Adrenal gland (tissue), 12 donors: Measurements from ENCODE around the gene CDNF. TPM values are rescaled to one million over a fixed set of nuclear protein-coding genes. Genes with fewer than 3 reads are reported as not detected.

ENCODE experiments used
- DNase-seq, 7 donors: peaks; one replicate each; pipeline ENCODE4 v3.0.0-alpha.2; 2019 to 2020
- H3K27ac ChIP-seq, 5 donors: fragments of 200-600 bp; sonication (generic) in 4 of 5; 1 replicate in 3 of 5; 2 replicates in 2 of 5; pipeline versions ENCODE4 v1.5.1 to v1.8.0; 2016 to 2020; ENCODE audit warnings: mild to moderate bottlenecking in 1 of 5
- H3K27me3 ChIP-seq: fragments of 200-600 bp; 2 replicates; pipeline ENCODE4 v1.8.0; 2021
- H3K36me3 ChIP-seq, 2 donors: fragments of 200-600 bp; replicated peaks in 1 of 2; 1 replicate in 1 of 2; 2 replicates in 1 of 2; pipeline versions ENCODE4 v1.5.1 to v1.8.0; 2018 to 2022
- H3K4me1 ChIP-seq, 2 donors: fragments of 200-600 bp; replicated peaks in 1 of 2; 1 replicate in 1 of 2; 2 replicates in 1 of 2; pipeline versions ENCODE4 v1.5.1 to v1.8.0; 2018 to 2021
- H3K4me3 ChIP-seq, 4 donors: fragments of 200-600 bp; sonication (generic) in 3 of 4; one replicate each; pipeline ENCODE4 v1.5.1; 2016 to 2018
- H3K9me3 ChIP-seq, 3 donors: fragments of 200-600 bp; sonication (generic) in 1 of 3; replicated peaks in 1 of 3; 1 replicate in 2 of 3; 2 replicates in 1 of 3; pipeline versions ENCODE4 v1.5.1 to v1.8.0; 2016 to 2021
- POLR2A ChIP-seq, 2 donors: fragments of 450-650 bp; IDR thresholded peaks; one replicate each; pipeline ENCODE4 v1.6.1; 2017; ENCODE audit warnings: antibody characterized with exemption in 2 of 2, mild to moderate bottlenecking in 2 of 2, moderate library complexity in 1 of 2
- WGBS, 4 donors: extraction: QIAGEN DNeasy Blood & Tissue Kit in 2 of 4; methylation state at CpG; one replicate each; pipeline versions ENCODE4 v1.1.5 to v1.1.7; 2013 to 2017; 5-methylcytosine and 5-hydroxymethylcytosine counted together
- intact Hi-C, 2 donors: fragments of 100-400 bp; cut with DNase I; formaldehyde crosslinking; loops; one replicate each; pipeline versions ENCODE4 v1.14.1 to v1.15.0; 2022 to 2023
- polyA plus RNA-seq, 3 donors: library from polyadenylated mRNA; stranded (reverse); fragments of 200-250 nt in 2 of 3; fragments of 350-450 nt in 1 of 3; fragmentation: Illumina TruSeq in 1 of 3; extraction: RNeasy Lipid Tissue Mini Kit (QIAGEN cat#74804) in 1 of 3; gene quantifications; one replicate each; pipeline ENCODE4 v1.2.3, GENCODE V29; 2013 to 2014
- total RNA-seq, 9 donors: library from RNA; depleted of rRNA in 4 of 9; stranded (reverse); fragments of >200 nt in 4 of 9; fragments of 120-200 nt in 1 of 9; fragmentation: NEBNext Ultra II Directional in 1 of 9; extraction: Animal tissue kit (Norgen Biotek cat#: 25700) in 1 of 9; gene quantifications; one replicate each; pipeline versions ENCODE4 v1.1.0 to v1.2.4, GENCODE V29; 2013 to 2023
- TF ChIP-seq, protein P1 (sequence below), 6 experiments: fragments of 450-650 bp in 4 of 6; fragments of 200-600 bp in 2 of 6; sonication (generic) in 1 of 6; IDR thresholded peaks; 1 replicate in 5 of 6; 2 replicates in 1 of 6; pipeline versions ENCODE4 v1.5.1 to v1.8.0; 2016 to 2021; ENCODE audit warnings: antibody characterized with exemption in 6 of 6, mild to moderate bottlenecking in 2 of 6, moderate library complexity in 1 of 6
- donor health status: healthy with polysubstance abuse.
- donor health status: Bipolar disorder and iron deficiency.
- donor health status: DM: yes; HTN: yes; CAD: no.
- donor health status: DM: no; HTN: no; CAD: no.
- donor health status: DM: no; HTN: no; CAD: no.
- donor health status: DM: yes; HTN: yes; CAD: no.

CDNF gene
- total and polyA plus RNA-seq, 12 donors, result 0.97 to 6.6 (median 3.2) TPM

DNA sequence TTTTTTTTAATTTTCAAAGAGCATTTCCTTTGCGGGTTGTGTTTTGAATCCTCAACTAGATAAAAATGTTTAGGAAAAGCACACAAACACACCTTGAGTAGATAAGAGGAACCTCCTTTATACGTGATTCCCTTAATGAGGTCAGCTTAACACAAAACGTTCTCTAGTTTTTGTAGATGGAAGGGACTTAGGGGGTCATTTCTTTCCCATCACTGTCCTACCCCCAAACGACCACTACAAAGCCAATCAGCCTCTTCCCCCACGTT is 42.0 kb upstream of the CDNF start:
- DNase-seq, result no peak
- WGBS, 4 donors, result 0 to 3% (median 2%) methylated on average over 5 of the region's 5 CpGs
- Histone ChIP-seq H3K4me1 (peaks cover 3 to 31% of the 10 kb centered on the region in 2 donors), H3K27me3 (no peaks in the 10 kb centered on the region), H3K27ac (no peak overlapping the region), H3K36me3 (no peaks in the 10 kb centered on the region), H3K9me3 (no peaks in the 10 kb centered on the region), H3K4me3 (peak overlapping the region in 2 of 4 donors; percentile 77 to 94)
- TF ChIP-seq POLR2A (IDR thresholded peaks at IDR 0.05), result no peak
- TF ChIP-seq, protein P1, sequence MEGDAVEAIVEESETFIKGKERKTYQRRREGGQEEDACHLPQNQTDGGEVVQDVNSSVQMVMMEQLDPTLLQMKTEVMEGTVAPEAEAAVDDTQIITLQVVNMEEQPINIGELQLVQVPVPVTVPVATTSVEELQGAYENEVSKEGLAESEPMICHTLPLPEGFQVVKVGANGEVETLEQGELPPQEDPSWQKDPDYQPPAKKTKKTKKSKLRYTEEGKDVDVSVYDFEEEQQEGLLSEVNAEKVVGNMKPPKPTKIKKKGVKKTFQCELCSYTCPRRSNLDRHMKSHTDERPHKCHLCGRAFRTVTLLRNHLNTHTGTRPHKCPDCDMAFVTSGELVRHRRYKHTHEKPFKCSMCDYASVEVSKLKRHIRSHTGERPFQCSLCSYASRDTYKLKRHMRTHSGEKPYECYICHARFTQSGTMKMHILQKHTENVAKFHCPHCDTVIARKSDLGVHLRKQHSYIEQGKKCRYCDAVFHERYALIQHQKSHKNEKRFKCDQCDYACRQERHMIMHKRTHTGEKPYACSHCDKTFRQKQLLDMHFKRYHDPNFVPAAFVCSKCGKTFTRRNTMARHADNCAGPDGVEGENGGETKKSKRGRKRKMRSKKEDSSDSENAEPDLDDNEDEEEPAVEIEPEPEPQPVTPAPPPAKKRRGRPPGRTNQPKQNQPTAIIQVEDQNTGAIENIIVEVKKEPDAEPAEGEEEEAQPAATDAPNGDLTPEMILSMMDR (IDR thresholded peaks at IDR 0.05), result no peak
- intact Hi-C loops, result no loop called here

DNA sequence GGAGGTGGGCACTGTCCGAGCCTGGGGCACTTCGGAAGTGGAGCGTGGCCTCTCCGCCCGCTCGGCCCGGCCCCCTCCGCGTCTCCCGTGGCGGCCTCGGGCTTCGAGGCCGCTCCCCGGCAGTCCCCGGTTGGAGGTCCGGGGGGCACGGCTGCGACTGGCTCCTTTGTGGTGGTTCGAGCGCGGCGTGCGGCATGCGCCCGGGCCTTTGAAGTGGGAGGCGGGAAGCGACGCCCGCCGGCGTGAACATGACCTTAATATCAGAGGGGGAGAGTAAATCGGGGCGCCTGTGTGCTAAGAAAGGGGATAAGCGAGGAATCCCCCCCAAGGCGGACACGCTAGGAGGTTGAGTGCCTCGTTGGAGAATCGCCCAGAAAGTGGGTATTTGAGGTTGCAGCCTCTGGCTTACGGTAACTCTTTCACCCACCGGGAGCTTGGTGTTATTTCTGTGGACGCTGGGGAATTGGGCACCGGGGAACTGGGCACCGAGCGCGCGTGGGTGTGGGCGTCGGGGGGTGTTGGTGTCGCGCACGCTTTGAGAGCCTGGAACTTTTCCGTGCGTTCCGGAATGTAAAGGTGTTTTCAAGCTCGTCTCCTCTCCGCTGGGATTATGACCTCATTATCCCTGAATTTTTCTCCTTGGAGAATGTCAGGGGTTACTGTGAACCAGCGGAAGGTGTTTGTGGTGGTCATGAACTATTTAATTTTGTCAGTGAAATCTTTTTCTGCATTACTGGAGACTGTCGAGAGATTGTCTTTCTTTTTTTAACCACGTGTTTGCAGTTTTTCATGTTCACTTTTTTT is 41.5 kb upstream of the CDNF start:
- H3K4me1 ChIP-seq, result peaks cover 4 to 33% of the 10 kb centered on the region in 2 donors
- intact Hi-C loops, result no loop called here
- peak in 6 of 7 donors; percentile 26 to 57 (median 32) for DNase-seq

DNA sequence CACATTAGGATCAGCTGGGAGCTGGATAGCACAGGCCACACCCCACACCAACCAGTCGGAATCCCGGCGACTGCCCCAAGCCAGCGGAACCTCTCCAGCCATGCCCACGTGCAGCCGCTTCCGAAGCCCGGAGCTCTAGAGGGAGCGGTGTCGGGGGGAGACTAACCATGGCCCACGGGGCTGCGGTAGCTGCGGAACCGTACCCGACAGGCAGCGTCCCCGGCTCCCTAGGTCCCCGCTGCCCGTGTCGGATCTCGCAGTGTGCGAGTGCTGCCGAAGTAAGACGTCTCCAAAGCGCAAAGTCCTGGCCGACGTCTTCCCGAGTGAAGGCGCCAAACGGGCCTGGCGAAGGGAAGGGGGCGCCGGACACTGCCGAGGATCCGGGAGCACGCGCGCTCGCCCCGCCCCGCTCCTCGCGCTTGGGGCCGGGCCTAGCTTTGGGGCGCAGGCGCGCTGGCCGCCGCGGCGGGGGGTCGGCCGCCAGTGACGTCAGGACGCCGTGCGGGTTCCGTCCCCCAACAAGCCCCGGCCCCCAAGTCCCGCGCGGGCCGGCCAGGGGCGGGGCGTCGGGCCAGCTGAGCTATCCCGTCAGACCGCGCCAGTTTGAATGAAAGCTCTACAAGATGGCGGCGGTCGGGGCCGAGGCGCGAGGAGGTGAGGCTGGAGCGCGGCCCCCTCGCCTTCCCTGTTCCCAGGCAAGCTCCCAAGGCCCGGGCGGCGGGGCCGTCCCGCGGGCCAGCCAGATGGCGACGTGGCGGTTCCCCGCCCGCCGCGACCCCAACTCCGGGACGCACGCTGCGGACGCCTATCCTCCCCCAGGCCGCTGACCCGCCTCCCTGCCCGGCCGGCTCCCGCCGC is 40.7 kb upstream of the CDNF start, which contains the start of gene SUV39H2:
Gene SUV39H2, plus strand, starts transcription at position 601 of the 858 bp plus-strand sequence. Its CDS starts 23 bp downstream, at position 624.
- DNase-seq, result peak; percentile 95 to 97 (median 96)
- Histone ChIP-seq H3K27ac (peak within 1 kb of the TSS; percentile 83 to 99 (median 93)), H3K4me1 (peaks cover 4 to 33% of the 10 kb centered on the region in 2 donors), H3K9me3 (no peaks in the 10 kb centered on the region), H3K27me3 (no peaks in the 10 kb centered on the region), H3K36me3 (no peaks in the 10 kb centered on the region), H3K4me3 (peak within 1 kb of the TSS; percentile 71 to 94 (median 81))
- 0% methylated on average over 5 to 102 of the region's 102 CpGs for WGBS, 4 donors
- intact Hi-C loops, result no loop called here
- TF ChIP-seq, protein P1 (IDR thresholded peaks at IDR 0.05), result no peak
- TF ChIP-seq POLR2A (IDR thresholded peaks at IDR 0.05), result peak; percentile 55 to 89

More for the DNA sequence above, 41.5 kb upstream of the CDNF start:
- Histone ChIP-seq H3K27me3 (no peaks in the 10 kb centered on the region), H3K4me3 (peak overlapping the region; percentile 53 to 94 (median 68)), H3K9me3 (no peaks in the 10 kb centered on the region), H3K27ac (peak overlapping the region in 4 of 5 donors; percentile 83 to 99 (median 96)), H3K36me3 (no peaks in the 10 kb centered on the region)
- TF ChIP-seq, protein P1 (IDR thresholded peaks at IDR 0.05), result no peak
- no peak for TF ChIP-seq POLR2A (IDR thresholded peaks at IDR 0.05)
- WGBS, 4 donors, result 0 to 1% (median 0%) methylated on average over 16 to 60 of the region's 60 CpGs

DNA sequence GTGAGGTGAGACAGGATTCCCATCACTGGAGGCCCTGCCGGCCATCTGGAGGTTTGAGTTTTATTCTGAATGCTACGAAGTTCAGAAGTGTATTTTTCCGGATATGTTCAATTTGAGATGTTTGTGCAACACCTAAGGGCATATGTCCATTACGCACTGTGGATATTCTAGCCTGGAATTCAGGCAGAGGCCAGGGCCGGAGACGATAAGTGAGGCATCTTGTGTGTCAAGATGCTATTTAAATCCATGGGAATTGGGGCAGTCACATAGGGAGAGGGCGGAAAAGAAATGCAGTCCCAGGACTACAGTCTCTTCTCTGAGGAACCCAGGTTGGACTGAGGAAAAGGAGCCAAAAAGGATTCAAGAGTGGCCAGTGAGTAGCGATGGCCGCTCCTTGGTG is 38.9 kb upstream of the CDNF start:
- peaks cover 4 to 33% of the 10 kb centered on the region in 2 donors for H3K4me1 ChIP-seq
- no peak overlapping the region for H3K4me3 ChIP-seq
- H3K27me3 ChIP-seq, result no peaks in the 10 kb centered on the region
- no peak for DNase-seq
- peak overlapping the region in 1 of 5 donors; percentile 98 for H3K27ac ChIP-seq
- TF ChIP-seq, protein P1 (IDR thresholded peaks at IDR 0.05), result no peak
- no peak for TF ChIP-seq POLR2A (IDR thresholded peaks at IDR 0.05)
- no peaks in the 10 kb centered on the region for H3K36me3 ChIP-seq
- 83 to 88% (median 85%) methylated on average over 9 of the region's 9 CpGs for WGBS, 4 donors
- H3K9me3 ChIP-seq, result no peaks in the 10 kb centered on the region
- intact Hi-C loops, result no loop called here
